Activated CD4-positive, alpha-beta T cell treated with anti-CD3 and anti-CD28 coated beads for 4 hours (primary cell): ENCODE results near the gene WNT7A.
A peak's percentile ranks its signal among the peaks of the same experiment; 100 is the strongest.
"Not testable (repeated sequence)": the region's sequence is repeated elsewhere in the genome, so short reads cannot be mapped to it uniquely, and the experiment has no call there.

Experiments used
- DNase-seq, 2 donors: peaks; one replicate each; pipeline ENCODE4 v3.0.0-alpha.2; 2020

Gene WNT7A

GRCh38 chr3:13865106-13865505 lies 14.8 kb downstream of the WNT7A start:
- DNase-seq = no peak

GRCh38 chr3:13863965-13864595 lies 15.8 kb downstream of the WNT7A start:
- no peak for DNase-seq

DNA sequence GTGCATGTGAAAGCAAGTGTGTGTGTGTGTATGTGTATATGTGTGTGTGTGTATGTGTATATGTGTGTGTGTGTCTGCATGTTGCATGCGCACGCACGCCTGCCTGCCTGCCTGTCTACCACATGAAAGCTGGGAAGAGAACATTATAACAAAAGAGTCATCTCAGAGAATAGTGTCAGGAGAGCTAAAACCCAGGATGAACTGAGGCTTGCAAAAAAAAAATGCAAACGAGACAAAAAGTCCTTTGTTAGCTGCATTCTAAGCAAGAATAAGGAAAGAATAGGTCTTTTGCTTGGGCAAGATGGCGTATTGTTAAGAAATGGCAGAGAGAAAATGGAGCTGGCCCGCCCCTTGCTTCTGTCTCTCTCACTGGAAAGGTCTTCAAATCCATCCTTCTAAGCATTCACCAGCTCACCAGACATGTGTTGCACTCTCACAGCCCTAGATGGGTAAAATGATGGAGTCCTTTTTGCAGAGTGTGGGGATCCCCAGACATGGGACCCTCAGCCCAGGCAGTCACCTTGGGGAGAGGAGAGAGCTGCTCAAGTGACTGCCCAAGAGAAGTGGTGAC lies 16.4 kb downstream of the WNT7A start:
- DNase-seq = no peak

DNA sequence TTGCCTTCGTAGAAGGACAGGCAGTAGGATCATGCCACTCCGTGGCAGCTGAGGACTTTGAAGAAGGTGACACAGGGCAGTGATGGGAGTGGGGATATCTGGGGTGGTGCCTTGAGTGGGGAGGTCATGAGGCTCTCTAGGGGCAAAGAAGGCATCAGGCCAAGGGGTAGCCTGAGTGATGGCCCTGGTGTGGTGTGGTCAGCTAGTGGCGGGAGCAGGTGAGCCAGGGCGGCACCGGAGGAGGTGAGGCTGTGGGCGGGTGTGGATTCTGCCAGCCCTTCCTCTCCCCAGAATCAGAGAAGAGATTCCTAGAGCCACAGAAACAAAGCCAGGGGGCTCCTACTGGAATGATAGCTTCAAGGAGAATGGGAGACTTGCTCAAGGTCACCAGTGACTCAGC lies 18.4 kb downstream of the WNT7A start:
- no peak for DNase-seq

GRCh38 chr3:13860001-13860400 lies 19.9 kb downstream of the WNT7A start:
- no peak for DNase-seq

DNA sequence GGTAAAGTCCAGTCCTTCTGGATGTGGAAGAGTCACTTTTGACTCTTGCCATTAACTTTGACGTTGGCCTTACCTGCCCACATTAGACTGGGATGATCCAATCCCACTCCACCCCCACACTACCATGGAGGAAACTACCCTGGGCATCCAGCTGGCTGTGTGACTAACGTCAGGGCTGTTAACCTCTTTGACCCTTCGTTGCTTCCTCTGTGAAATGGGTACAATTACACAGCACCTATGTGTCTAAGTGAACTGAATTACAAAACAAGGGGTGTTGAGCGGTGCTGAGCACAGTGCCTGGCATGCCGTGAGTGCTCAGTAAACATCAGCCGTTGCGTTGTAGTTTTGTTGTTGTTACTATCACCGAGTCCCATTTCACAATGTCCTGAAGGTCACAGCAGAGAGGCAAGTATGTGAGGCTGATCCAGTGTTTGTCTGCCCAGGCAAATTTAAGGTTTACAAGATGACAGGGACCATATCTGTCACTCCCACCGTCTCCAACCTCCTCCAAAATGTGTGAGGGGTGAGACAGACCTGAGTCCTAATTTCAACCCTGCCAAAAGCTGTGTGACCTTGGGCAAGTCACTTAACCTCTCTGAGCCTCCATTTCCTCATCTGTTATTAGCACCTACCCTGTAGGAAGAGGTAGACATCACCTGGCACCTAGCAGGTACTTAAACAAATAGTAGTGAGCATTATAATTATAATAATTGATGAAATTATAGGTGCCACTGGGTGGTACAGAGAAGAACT lies 20.9 kb downstream of the WNT7A start:
- DNase-seq = no peak

DNA sequence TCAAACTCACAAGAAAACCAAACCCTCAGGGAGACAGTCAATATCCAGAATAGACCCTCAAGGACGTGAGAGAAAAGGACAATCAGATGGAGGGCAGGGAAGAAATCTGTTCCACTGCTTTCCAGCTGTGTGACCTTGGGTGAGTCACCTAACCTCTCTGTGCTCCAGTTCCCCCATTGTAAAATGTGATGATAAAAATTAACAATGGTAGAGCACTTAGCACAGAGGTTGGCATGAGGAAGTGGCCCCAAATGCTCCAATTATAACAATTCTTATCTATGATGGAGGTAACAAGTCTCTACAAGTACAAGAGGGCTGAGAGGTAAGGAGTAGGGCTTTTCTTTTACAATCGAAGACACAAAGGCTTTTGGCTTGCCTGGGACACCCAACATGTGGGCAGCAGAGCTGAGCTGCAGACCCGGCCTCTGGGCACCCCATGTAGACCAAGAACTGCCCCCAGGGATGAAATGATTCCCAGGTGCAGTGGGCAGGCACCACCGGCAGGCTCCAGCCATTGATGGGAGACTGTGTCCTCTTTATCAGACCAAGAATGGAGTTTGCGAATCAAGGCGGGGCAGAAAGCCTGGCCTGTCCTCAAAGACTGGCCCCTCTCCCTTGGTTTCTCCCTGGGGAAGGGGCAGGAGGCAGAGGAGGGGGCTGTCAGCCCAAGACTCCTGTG lies 22.0 kb downstream of the WNT7A start:
- DNase-seq = no peak

- DNase-seq = not testable (repeated sequence)
Observed at GRCh38 chr3:13856628-13857027, 23.2 kb downstream of the WNT7A start.

- DNase-seq = no peak
Observed at GRCh38 chr3:13856006-13856405, 23.9 kb downstream of the WNT7A start.

DNA sequence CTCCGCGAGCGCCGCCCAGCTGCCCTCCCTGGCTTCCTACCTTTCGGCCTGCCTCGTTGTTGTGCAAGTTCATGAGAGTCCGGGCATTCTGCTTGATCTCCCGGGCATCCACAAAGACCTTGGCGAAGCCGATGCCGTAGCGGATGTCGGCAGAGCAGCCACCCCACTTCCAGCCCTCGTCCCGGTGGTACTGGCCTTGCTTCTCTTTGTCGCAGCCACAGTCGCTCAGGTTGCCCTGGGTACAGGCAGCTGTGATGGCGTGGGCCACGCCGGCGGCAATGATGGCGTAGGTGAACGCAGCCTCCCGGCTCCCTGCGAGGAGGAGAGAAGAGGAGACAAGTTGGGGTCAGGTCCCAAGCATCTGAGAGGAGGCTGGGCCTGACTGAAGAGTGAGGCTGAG lies 25.4 kb downstream of the WNT7A start:
- DNase-seq = no peak

DNA sequence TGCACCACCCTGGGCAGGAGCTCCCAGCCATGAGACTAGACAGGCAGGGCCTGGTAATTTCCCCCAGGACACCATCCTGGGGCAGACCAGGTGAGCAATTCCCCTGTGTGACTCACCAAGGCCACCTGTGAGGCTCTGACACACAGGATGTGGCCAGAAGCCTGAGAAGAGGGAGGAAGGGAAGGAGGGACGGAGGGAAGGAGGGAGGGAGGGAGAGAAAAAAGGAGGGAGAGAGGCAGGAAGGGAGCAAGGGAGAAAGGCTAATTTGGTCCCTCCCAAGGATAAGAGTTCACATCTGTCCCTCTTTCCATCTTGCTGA lies 25.9 kb downstream of the WNT7A start:
- peak in 1 of 2 donors; percentile 29 for DNase-seq

- no peak for DNase-seq
Observed at GRCh38 chr3:13853256-13853977, 26.5 kb downstream of the WNT7A start.

GRCh38 chr3:13852638-13853009 lies 27.2 kb downstream of the WNT7A start:
- DNase-seq = no peak

GRCh38 chr3:13851997-13852637 lies 27.8 kb downstream of the WNT7A start:
- DNase-seq = no peak

GRCh38 chr3:13851091-13851849 lies 28.6 kb downstream of the WNT7A start:
- DNase-seq = no peak

- no peak for DNase-seq
Observed at GRCh38 chr3:13850161-13850945, 29.5 kb downstream of the WNT7A start.

GRCh38 chr3:13849018-13849417 lies 30.9 kb downstream of the WNT7A start:
- DNase-seq = no peak

- no peak for DNase-seq
Observed at GRCh38 chr3:13846716-13847570, 32.9 kb downstream of the WNT7A start.

GRCh38 chr3:13846238-13846637 lies 33.6 kb downstream of the WNT7A start:
- DNase-seq = no peak

GRCh38 chr3:13845806-13846205 lies 34.1 kb downstream of the WNT7A start:
- no peak for DNase-seq
